Measurements from ENCODE around the gene OGT.
"Not testable (repeated sequence)": the region's sequence is repeated elsewhere in the genome, so short reads cannot be mapped to it uniquely, and the experiment has no call there.

Gene OGT

GRCh38 chrX:71532753-71533425 is at the start of gene OGT:
Gene OGT (plus strand): TSS chrX:71533104. CDS start chrX:71533300, 196 bp downstream.
- peak; percentile 94 to 95 (median 94) for DNase-seq

GRCh38 chrX:71487814-71488213 is 45.1 kb upstream of the OGT start:
- no peak for DNase-seq

GRCh38 chrX:71489540-71489939 is 43.4 kb upstream of the OGT start:
- no peak for DNase-seq

GRCh38 chrX:71492231-71493065 is 40.5 kb upstream of the OGT start:
- peak; percentile 61 to 70 (median 64) for DNase-seq

- DNase-seq: peak in 1 of 3 donors; percentile 11
Observed at GRCh38 chrX:71493111-71493613, 39.7 kb upstream of the OGT start.

- not testable (repeated sequence) for DNase-seq
Observed at GRCh38 chrX:71495979-71496378, 36.9 kb upstream of the OGT start.

- no peak for DNase-seq
Observed at GRCh38 chrX:71496476-71496875, 36.4 kb upstream of the OGT start.

- not testable (repeated sequence) for DNase-seq
Observed at GRCh38 chrX:71502080-71502479, 30.8 kb upstream of the OGT start.

GRCh38 chrX:71504346-71504745 is 28.6 kb upstream of the OGT start:
- DNase-seq: peak; percentile 18 to 26 (median 24)

GRCh38 chrX:71509289-71509688 is 23.6 kb upstream of the OGT start:
- DNase-seq: no peak

- peak; percentile 29 to 48 (median 47) for DNase-seq
Observed at GRCh38 chrX:71510161-71510560, 22.7 kb upstream of the OGT start.

- DNase-seq: not testable (repeated sequence)
Observed at GRCh38 chrX:71513731-71514130, 19.2 kb upstream of the OGT start.

- DNase-seq: peak in 2 of 3 donors; percentile 25 to 34
Observed at GRCh38 chrX:71514367-71515037, 18.4 kb upstream of the OGT start.

- DNase-seq: no peak
Observed at GRCh38 chrX:71515038-71515396, 17.9 kb upstream of the OGT start.

- peak in 1 of 3 donors; percentile 17 for DNase-seq
Observed at GRCh38 chrX:71525316-71525715, 7.6 kb upstream of the OGT start.

- DNase-seq: peak; percentile 58 to 79 (median 69)
Observed at GRCh38 chrX:71532078-71532752, 689 bp upstream of the OGT start.

GRCh38 chrX:71533516-71533850 is 579 bp downstream of the OGT start:
- no peak for DNase-seq

GRCh38 chrX:71533851-71534561 is 1.1 kb downstream of the OGT start:
- DNase-seq: peak; percentile 79 to 84 (median 80)

GRCh38 chrX:71534773-71535544 is 2.1 kb downstream of the OGT start:
- DNase-seq: peak in 1 of 3 donors; percentile 24

- peak in 2 of 3 donors; percentile 26 to 31 for DNase-seq
Observed at GRCh38 chrX:71536285-71536684, 3.4 kb downstream of the OGT start.

- DNase-seq: no peak
Observed at GRCh38 chrX:71537743-71538142, 4.8 kb downstream of the OGT start.

Data from suppressor macrophage treated with lipopolysaccharide for 1 hour (primary cell).